WTC11 (cell line): Measurements from ENCODE around the gene SEPSECS.

Experiments
- CBFB ChIP-seq: sonication (generic); formaldehyde crosslinking; IDR thresholded peaks from 2 replicates; pipeline ENCODE4 v1.8.1; 2022; ENCODE audit warnings: mild to moderate bottlenecking, low read depth, missing genetic modification reagents
- TF ChIP-seq, protein P1 (sequence below): fragments of 200-600 bp; IDR thresholded peaks from 2 replicates; pipeline ENCODE4 v1.8.0; 2022; ENCODE audit warnings: antibody characterized with exemption
- TF ChIP-seq, protein P2 (sequence below): sonication (generic); formaldehyde crosslinking; IDR thresholded peaks from 2 replicates; pipeline ENCODE4 v1.8.0; 2022; ENCODE audit warnings: missing genetic modification reagents
- TF ChIP-seq, protein P3 (sequence below): sonication (generic); formaldehyde crosslinking; IDR thresholded peaks from 2 replicates; pipeline ENCODE4 v1.8.1; 2022; ENCODE audit warnings: low read depth, missing genetic modification reagents, borderline replicate concordance

DNA sequence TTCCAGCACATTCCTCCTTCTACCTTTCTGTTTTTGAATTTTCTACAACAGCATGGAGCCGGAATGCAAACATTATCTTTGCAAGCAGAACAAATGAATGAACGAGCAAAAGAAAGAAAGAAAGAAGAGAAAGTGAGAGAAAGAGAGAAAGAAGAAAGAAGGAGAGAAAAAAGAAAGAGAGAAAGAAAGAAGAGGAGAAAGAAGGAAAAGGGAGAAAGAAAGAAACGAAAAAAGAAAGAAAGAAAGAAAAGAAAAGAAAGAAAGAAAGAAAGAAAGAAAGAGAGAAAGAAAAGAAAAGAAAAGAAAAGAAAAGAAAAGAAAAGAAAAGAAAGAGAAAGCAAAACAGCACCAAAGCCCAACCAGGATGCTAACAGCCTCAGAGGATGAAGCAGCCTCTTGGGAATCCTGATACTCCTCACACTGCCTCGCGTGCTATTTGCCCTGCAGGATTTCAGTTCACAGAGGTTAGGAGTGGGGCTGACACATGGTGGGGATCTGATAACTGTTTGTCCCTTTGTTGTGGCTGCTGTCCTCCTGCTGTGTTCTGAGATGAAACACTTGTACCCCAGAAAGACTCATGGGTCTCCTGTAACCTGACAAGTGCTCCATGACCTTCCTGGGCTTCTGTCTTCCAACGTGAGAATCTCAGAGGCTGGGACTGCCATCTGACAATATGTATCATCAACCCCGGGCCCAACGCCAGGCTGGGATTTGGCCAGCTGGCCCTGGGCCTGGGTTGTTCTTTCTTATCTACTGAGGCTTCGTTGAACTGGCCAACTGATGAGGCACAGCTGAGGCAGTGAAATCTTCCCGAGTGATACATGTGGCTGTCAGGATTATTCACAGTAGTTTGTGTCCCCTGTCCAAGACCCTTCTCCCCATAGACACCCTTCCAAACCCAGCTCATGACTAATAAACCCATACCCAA lies 61.0 kb downstream of the SEPSECS start:
- TF ChIP-seq, protein P1, sequence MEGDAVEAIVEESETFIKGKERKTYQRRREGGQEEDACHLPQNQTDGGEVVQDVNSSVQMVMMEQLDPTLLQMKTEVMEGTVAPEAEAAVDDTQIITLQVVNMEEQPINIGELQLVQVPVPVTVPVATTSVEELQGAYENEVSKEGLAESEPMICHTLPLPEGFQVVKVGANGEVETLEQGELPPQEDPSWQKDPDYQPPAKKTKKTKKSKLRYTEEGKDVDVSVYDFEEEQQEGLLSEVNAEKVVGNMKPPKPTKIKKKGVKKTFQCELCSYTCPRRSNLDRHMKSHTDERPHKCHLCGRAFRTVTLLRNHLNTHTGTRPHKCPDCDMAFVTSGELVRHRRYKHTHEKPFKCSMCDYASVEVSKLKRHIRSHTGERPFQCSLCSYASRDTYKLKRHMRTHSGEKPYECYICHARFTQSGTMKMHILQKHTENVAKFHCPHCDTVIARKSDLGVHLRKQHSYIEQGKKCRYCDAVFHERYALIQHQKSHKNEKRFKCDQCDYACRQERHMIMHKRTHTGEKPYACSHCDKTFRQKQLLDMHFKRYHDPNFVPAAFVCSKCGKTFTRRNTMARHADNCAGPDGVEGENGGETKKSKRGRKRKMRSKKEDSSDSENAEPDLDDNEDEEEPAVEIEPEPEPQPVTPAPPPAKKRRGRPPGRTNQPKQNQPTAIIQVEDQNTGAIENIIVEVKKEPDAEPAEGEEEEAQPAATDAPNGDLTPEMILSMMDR: no peak
- no peak for TF ChIP-seq CBFB
- TF ChIP-seq, protein P2, sequence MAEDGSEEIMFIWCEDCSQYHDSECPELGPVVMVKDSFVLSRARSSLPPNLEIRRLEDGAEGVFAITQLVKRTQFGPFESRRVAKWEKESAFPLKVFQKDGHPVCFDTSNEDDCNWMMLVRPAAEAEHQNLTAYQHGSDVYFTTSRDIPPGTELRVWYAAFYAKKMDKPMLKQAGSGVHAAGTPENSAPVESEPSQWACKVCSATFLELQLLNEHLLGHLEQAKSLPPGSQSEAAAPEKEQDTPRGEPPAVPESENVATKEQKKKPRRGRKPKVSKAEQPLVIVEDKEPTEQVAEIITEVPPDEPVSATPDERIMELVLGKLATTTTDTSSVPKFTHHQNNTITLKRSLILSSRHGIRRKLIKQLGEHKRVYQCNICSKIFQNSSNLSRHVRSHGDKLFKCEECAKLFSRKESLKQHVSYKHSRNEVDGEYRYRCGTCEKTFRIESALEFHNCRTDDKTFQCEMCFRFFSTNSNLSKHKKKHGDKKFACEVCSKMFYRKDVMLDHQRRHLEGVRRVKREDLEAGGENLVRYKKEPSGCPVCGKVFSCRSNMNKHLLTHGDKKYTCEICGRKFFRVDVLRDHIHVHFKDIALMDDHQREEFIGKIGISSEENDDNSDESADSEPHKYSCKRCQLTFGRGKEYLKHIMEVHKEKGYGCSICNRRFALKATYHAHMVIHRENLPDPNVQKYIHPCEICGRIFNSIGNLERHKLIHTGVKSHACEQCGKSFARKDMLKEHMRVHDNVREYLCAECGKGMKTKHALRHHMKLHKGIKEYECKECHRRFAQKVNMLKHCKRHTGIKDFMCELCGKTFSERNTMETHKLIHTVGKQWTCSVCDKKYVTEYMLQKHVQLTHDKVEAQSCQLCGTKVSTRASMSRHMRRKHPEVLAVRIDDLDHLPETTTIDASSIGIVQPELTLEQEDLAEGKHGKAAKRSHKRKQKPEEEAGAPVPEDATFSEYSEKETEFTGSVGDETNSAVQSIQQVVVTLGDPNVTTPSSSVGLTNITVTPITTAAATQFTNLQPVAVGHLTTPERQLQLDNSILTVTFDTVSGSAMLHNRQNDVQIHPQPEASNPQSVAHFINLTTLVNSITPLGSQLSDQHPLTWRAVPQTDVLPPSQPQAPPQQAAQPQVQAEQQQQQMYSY (CRISPR knock-in tag): no peak
- TF ChIP-seq, protein P3, sequence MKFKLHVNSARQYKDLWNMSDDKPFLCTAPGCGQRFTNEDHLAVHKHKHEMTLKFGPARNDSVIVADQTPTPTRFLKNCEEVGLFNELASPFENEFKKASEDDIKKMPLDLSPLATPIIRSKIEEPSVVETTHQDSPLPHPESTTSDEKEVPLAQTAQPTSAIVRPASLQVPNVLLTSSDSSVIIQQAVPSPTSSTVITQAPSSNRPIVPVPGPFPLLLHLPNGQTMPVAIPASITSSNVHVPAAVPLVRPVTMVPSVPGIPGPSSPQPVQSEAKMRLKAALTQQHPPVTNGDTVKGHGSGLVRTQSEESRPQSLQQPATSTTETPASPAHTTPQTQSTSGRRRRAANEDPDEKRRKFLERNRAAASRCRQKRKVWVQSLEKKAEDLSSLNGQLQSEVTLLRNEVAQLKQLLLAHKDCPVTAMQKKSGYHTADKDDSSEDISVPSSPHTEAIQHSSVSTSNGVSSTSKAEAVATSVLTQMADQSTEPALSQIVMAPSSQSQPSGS: no peak
